ENCODE results near the gene TTC33.
A peak's percentile ranks its signal among the peaks of the same experiment; 100 is the strongest.
"Not testable (repeated sequence)": the region's sequence is repeated elsewhere in the genome, so short reads cannot be mapped to it uniquely, and the experiment has no call there.

TTC33 gene

GRCh38 chr5:40779561-40779960 lies 23.8 kb upstream of the TTC33 start:
- DNase-seq: no peak

DNA sequence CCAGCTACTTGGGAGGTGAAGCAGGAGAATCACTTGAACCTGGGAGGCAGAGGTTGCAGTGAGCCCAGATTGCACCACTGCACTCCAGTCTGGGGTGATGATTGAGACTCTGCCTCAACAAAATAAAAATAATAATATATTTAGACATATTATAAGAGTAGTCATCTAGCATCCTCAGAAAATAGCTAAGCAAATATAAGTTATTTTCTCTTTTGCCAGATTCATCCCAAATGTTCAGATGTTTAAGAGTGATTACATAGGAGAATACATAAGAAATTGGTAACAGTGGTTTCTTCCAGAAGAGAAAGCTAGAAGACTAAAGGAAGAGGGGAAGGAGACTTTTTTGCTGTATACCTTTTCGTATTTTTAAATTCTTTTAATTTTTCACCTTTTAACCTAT lies 22.4 kb upstream of the TTC33 start:
- no peak for DNase-seq

DNA sequence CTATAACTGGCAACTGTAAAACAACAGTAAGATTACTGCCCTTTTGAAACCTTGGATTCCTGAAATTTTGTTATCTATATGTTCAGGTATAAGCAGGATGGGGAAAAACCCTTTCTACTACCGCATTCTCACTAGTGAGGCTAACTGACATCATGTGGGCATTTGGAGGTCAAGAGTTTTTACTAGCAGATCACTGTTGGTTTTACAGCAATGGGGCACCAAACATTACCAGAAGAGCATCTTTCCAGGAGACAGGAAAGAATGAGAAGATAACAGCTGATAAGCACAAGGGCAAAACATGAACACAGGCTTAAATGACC lies 20.9 kb upstream of the TTC33 start:
- no peak for DNase-seq

GRCh38 chr5:40775846-40776657 lies 20.3 kb upstream of the TTC33 start:
- no peak for DNase-seq

DNA sequence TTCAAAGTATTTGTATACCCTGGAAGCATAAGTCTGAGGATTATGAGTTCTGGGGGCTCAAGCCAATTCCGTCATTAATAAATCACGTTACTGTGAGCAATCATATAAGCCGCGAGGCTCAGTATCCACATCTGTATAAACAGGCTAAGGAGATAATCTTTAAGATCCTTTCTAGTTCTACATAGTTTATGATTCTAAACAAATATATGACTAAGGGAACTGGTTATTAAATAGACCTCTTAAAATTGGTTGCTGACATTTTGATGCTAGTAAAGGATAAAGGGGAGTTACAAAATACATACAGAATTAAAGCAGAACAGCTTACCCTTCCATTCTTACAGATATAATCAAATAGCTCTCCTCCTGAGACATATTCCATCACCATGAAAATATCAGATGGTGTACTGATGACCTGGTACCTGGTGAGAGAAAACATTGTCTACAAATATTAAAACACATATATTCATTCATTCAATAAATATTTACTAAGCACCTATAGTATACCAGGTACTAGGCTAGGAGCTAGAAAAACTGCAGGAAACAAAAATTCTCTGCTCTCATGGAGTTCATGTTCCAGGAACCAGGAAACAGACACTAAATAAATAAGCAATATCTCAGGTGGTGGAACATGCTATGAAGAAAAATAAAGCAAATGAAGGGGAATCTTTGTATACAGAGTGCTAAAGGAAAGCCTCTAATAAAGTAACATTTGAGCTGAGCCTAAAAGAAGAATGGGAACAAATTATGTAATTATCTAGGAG lies 19.5 kb upstream of the TTC33 start:
- no peak for DNase-seq

- DNase-seq: no peak
Observed at GRCh38 chr5:40774623-40775022, 18.9 kb upstream of the TTC33 start.

DNA sequence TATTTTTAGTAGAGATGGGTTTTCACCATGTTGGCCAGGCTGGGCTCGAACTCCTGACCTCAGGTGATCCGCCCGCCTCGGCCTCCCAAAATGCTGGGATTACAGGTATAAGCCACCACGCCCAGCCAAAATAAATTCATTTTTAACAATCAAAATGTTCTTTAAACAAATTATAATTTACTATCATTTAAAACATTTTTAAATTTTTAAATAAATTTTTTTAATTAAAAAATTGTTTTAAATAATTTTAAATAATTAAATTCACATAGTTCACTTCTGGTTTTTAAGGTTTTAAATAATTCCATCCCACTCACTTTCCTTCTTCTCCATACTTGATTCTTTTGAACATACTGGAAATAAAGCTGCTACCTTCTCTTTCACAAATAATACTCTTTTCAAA lies 15.0 kb upstream of the TTC33 start:
- DNase-seq: no peak

- no peak for DNase-seq
Observed at GRCh38 chr5:40762705-40763104, 6.9 kb upstream of the TTC33 start.

- no peak for DNase-seq
Observed at GRCh38 chr5:40757400-40757799, 1.6 kb upstream of the TTC33 start.

DNA sequence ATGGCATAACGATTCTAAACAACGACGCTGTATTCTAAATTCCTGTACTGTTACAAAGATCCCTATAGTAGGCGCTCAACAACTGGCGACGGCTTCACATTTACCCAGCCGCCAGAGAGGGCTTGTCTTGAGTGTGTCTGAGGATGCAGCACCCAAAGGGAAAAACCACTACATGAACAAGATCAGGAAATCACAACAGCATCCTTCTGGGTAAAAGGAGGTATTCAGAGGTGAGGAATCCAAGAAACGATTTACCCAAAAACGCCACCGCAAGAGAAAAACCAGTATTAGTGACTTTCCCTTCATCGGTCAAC lies 711 bp downstream of the TTC33 start:
- DNase-seq: peak; percentile 86

- DNase-seq: no peak
Observed at GRCh38 chr5:40754381-40755092, 1.2 kb downstream of the TTC33 start.

- DNase-seq: no peak
Observed at GRCh38 chr5:40746703-40747102, 9.1 kb downstream of the TTC33 start.

- no peak for DNase-seq
Observed at GRCh38 chr5:40743771-40744170, 12.0 kb downstream of the TTC33 start.

GRCh38 chr5:40738502-40738901 lies 17.3 kb downstream of the TTC33 start:
- DNase-seq: no peak

DNA sequence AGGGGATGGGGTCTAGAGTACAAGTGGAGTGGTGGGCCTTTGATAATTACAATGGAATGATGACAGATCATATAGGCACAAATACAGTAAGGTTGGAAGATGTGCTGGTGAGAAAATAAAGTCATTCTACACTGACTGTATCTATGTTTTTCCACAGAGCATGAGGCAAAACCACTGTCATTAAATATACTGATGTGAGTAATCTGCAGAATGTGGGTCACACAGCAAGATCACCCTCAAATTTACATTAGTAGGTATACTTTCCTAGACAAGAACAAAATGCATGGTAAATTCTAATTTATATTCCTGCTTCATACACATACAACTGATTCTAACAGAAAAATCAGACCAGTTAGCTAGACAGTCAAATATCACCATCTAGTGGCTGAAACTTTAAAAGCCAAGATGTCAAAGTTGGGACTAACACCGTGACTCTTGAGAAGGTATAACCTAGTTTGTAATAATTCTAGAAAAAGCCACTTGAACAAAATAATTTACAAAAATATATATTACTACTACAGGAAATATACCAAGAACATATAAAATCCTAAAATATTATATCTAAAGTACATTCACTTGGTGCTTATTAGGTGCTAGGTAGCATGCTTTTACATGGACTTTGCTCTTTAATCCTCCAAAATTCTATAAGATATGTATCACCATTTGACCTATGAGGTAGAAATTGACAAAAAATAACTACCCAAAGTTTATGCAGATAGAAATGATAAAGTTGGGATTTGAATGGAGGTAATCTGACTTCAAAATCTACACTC lies 19.5 kb downstream of the TTC33 start:
- no peak for DNase-seq

DNA sequence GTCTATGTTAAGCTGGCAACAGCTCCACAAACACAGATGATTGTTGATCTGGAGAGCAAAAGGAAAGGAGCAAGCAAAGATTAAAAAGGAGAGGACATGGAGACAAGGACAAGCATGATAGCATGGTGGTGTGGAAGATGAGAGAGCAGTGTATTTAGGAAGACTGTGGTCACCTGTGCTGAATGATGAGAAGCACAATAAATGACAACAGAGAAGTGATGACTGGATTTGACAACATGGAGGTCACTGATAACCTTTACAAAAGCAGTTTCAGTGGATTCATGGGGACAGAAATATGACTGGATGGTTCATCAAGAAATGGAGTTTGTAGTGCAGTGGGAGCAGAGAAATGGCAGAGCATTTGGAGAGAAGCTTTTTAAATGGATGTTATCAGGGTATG lies 20.2 kb downstream of the TTC33 start:
- DNase-seq: no peak

DNA sequence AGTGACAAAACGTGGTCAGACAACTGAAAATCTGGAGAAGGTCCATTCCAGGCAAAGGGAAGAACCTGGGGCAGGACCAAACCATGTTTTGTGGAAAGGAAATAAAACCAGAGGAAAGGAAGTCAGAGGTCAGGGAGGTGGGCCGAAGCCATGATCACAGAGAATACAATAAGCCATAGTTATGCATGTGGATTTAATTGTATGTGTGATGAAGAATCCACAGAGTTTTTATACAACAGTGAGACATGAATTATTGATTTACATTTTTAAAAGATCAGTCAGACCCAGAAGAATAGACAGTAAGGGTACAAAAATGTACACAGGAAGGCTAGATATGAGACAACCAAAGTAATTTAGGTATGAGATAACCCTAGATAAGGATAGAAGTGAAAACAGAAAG lies 20.8 kb downstream of the TTC33 start:
- DNase-seq: no peak

DNA sequence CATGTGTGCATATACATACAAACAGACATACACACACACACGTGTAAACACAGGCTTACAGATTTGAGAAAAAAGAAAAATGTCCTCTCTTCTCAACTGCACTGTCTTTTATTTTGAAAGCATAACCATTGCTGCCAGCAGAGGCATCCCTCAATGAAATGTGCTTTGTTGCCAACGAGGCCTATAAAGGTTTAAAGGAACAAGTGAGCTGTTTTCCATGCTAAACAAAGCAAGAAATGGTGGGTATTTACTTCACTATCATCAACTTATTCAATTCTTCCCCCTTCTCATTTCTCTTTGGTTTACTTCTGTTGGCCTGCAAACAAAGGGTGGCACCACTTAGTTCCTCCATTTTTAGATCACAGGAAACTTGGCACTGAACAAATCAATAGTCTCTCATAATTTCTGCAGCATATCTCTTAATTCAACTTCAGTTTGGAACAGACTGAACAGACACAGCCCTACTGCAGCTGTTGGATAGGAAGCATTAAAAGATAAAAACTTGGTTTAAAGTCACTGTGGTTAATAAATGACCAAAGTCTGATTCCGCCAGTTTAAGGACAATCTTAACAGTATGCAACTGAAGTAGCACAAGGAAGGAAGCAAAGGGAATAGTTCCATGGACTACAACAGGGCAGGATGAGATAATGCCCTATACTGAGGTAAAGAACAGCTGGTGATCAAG lies 21.7 kb downstream of the TTC33 start:
- DNase-seq: no peak

DNA sequence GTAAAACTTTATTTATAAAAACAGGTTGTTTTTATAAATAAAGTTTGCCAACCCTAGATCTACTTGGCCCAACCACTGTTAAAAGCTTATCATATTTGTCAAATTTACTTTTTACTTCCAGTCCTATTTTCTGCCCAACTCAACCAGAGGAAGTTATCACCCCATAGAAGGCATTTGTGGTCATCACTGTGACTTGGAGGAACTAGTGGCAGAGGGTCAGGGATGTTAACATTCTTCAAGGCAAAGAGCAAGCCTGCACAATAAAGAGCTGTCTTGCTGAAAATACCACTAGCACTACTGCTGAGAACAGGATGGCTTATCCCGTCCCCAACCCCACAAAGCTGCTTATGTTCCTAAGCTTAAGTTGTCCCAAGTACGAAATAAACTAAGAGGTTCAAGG lies 22.3 kb downstream of the TTC33 start:
- no peak for DNase-seq

- DNase-seq: not testable (repeated sequence)
Observed at GRCh38 chr5:40722497-40722911, 33.3 kb downstream of the TTC33 start.

- DNase-seq: no peak
Observed at GRCh38 chr5:40720069-40720468, 35.7 kb downstream of the TTC33 start.

GRCh38 chr5:40717281-40717680 lies 38.5 kb downstream of the TTC33 start:
- DNase-seq: no peak

DNA sequence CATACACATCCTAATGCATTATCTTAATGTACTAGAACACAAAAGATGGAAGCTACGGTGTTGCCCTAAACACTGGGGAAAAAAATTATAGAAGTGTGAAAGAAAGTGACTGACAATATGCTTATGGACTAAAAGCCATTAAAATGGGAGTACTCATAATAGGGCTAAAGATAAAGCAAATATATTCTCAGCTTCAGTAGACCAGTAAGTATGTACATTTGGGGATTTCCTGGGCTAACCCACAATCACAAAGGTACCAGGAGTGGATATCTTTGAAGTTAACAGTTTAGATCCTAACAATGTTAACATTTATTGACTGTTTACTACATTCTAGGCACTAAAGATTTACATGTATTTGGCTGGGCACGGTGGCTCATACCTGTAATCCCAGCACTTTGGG lies 39.2 kb downstream of the TTC33 start:
- no peak for DNase-seq

All from right hindlimb (tissue), 1 donor.